Trophoblast cell (in vitro differentiated cells and primary cell): ENCODE data around the gene NFIB.

Source experiments
- DNase-seq, 2 donors: peaks; one replicate each; pipeline ENCODE4 v3.0.0-alpha.2; 2016
- H2AFZ ChIP-seq: 2 replicates; pipeline ENCODE4 v1.6.1; 2013; ENCODE audit warnings: low read length, moderate library complexity, mild to moderate bottlenecking; ENCODE audit not compliant: insufficient read depth, poor library complexity
- H2AK5ac ChIP-seq: 2 replicates; pipeline ENCODE4 v1.6.1; 2013; ENCODE audit warnings: mild to moderate bottlenecking, low read length
- H2BK120ac ChIP-seq: 2 replicates; pipeline ENCODE4 v1.6.1; 2013; ENCODE audit warnings: low read length, mild to moderate bottlenecking, moderate library complexity; ENCODE audit not compliant: insufficient read depth, poor library complexity
- H2BK12ac ChIP-seq: 2 replicates; pipeline ENCODE4 v1.6.1; 2013; ENCODE audit warnings: mild to moderate bottlenecking, low read length, moderate library complexity
- H2BK5ac ChIP-seq: 2 replicates; pipeline ENCODE4 v1.6.1; 2013; ENCODE audit warnings: low read length, low read depth, moderate library complexity, mild to moderate bottlenecking; ENCODE audit not compliant: poor library complexity
- H3K14ac ChIP-seq: 2 replicates; pipeline ENCODE4 v1.6.1; 2013; ENCODE audit warnings: mild to moderate bottlenecking, low read length
- H3K18ac ChIP-seq: 2 replicates; pipeline ENCODE4 v1.6.1; 2013; ENCODE audit warnings: mild to moderate bottlenecking, low read length
- H3K23ac ChIP-seq: 2 replicates; pipeline ENCODE4 v1.6.1; 2013; ENCODE audit warnings: low read length
- H3K27ac ChIP-seq: 2 replicates; pipeline ENCODE4 v1.5.1; 2013; ENCODE audit warnings: low read depth, mild to moderate bottlenecking, inconsistent platforms, low read length, moderate library complexity
- H3K27me3 ChIP-seq: 2 replicates; pipeline ENCODE4 v1.6.1; 2013; ENCODE audit warnings: inconsistent platforms, mild to moderate bottlenecking, low read length, moderate library complexity; ENCODE audit not compliant: insufficient read depth
- H3K36me3 ChIP-seq, 2 experiments: 1 replicate in 1 of 2; 2 replicates in 1 of 2; pipeline ENCODE4 v1.6.1; 2013; ENCODE audit warnings: low read length in 2 of 2, mild to moderate bottlenecking in 2 of 2, moderate library complexity in 1 of 2; ENCODE audit not compliant: insufficient read depth in 2 of 2, control insufficient read depth in 1 of 2
- H3K4ac ChIP-seq: 2 replicates; pipeline ENCODE4 v1.6.1; 2013; ENCODE audit warnings: low read depth, mild to moderate bottlenecking, low read length, moderate library complexity
- H3K4me1 ChIP-seq, 2 experiments: 1 replicate in 1 of 2; 2 replicates in 1 of 2; pipeline ENCODE4 v1.6.1; 2013; ENCODE audit warnings: low read length in 2 of 2, mild to moderate bottlenecking in 2 of 2, moderate library complexity in 1 of 2; ENCODE audit not compliant: insufficient read depth in 2 of 2, control insufficient read depth in 1 of 2
- H3K4me2 ChIP-seq: 2 replicates; pipeline ENCODE4 v1.6.1; 2013; ENCODE audit warnings: inconsistent platforms, mild to moderate bottlenecking, low read length, moderate library complexity
- H3K4me3 ChIP-seq: 2 replicates; pipeline ENCODE4 v1.5.1; 2013; ENCODE audit warnings: mild to moderate bottlenecking, low read depth, low read length, inconsistent platforms
- H3K79me1 ChIP-seq: one replicate; pipeline ENCODE4 v1.6.1; 2013; ENCODE audit warnings: low read length
- H3K79me2 ChIP-seq: 2 replicates; pipeline ENCODE4 v1.6.1; 2013; ENCODE audit warnings: low read length, mild to moderate bottlenecking; ENCODE audit not compliant: control insufficient read depth, insufficient read depth, poor library complexity
- H3K9ac ChIP-seq: 2 replicates; pipeline ENCODE4 v1.6.1; 2013; ENCODE audit warnings: mild to moderate bottlenecking, low read length
- H3K9me3 ChIP-seq: 2 replicates; pipeline ENCODE4 v1.6.1; 2013; ENCODE audit warnings: low read depth, mild to moderate bottlenecking, control low read depth, inconsistent platforms, low read length; ENCODE audit not compliant: insufficient read depth
- H4K12ac ChIP-seq: 2 replicates; pipeline ENCODE4 v1.6.1; 2013; ENCODE audit warnings: low read depth, mild to moderate bottlenecking, low read length, moderate library complexity
- H4K8ac ChIP-seq: 2 replicates; pipeline ENCODE4 v1.6.1; 2013; ENCODE audit warnings: low read depth, mild to moderate bottlenecking, low read length, moderate library complexity
- H4K91ac ChIP-seq: one replicate; pipeline ENCODE4 v1.6.1; 2013; ENCODE audit warnings: low read depth, mild to moderate bottlenecking, low read length, moderate library complexity
- WGBS: extraction: QIAGEN DNeasy Blood & Tissue Kit; methylation state at CpG from one replicate; pipeline ENCODE4 v1.1.7; 2013; ENCODE audit warnings: missing lambda C conversion rate; ENCODE audit not compliant: insufficient read length, insufficient coverage; ENCODE audit errors: extremely low coverage; 5-methylcytosine and 5-hydroxymethylcytosine counted together

Gene NFIB

GRCh38 chr9:14269916-14270315 is 44.0 kb downstream of the NFIB start:
- Histone ChIP-seq H4K91ac (no peak overlapping the region), H3K4me1 (peaks cover 0 to 6% of the 10 kb centered on the region in 2 experiments)

GRCh38 chr9:14263707-14264483 is 50.0 kb downstream of the NFIB start:
- Histone ChIP-seq H2BK120ac (no peak overlapping the region), H3K79me2 (no peaks in the 10 kb centered on the region), H3K9me3 (no peaks in the 10 kb centered on the region), H4K8ac (no peak overlapping the region), H3K18ac (no peak overlapping the region), H2AFZ (no peak overlapping the region), H2BK5ac (no peak overlapping the region), H3K9ac (no peak overlapping the region), H2AK5ac (no peak overlapping the region), H3K4me3 (no peak overlapping the region), H3K23ac (no peak overlapping the region), H3K27ac (no peak overlapping the region), H2BK12ac (no peak overlapping the region), H3K79me1 (no peaks in the 10 kb centered on the region), H3K4ac (no peak overlapping the region), H4K91ac (no peak overlapping the region), H4K12ac (no peak overlapping the region), H3K27me3 (no peaks in the 10 kb centered on the region), H3K4me2 (no peak overlapping the region), H3K4me1 (no peaks in the 10 kb centered on the region), H3K14ac (no peak overlapping the region), H3K36me3 (no peaks in the 10 kb centered on the region)
- no CpG with 5 or more reads among the region's 7 CpGs for WGBS
- DNase-seq = no peak

More at GRCh38 chr9:14269916-14270315, 44.0 kb downstream of the NFIB start:
- no peak overlapping the region for H2AK5ac ChIP-seq
- no peak overlapping the region for H2BK120ac ChIP-seq
- no peak overlapping the region for H3K4ac ChIP-seq
- no peak overlapping the region for H2BK5ac ChIP-seq
- H3K9me3 ChIP-seq = no peaks in the 10 kb centered on the region
- H4K8ac ChIP-seq = no peak overlapping the region
- no peak overlapping the region for H3K4me2 ChIP-seq
- no peak overlapping the region for H3K4me3 ChIP-seq
- DNase-seq = no peak
- no peak overlapping the region for H4K12ac ChIP-seq
- no peak overlapping the region for H3K23ac ChIP-seq
- H3K79me1 ChIP-seq = peaks cover under 1% of the 10 kb centered on the region
- H3K14ac ChIP-seq = no peak overlapping the region
- H3K79me2 ChIP-seq = no peaks in the 10 kb centered on the region
- H2BK12ac ChIP-seq = no peak overlapping the region
- H3K36me3 ChIP-seq = no peaks in the 10 kb centered on the region
- H3K9ac ChIP-seq = no peak overlapping the region
- H2AFZ ChIP-seq = no peak overlapping the region
- no peak overlapping the region for H3K18ac ChIP-seq
- no peaks in the 10 kb centered on the region for H3K27me3 ChIP-seq
- H3K27ac ChIP-seq = no peak overlapping the region

GRCh38 chr9:14262827-14263226 is 51.1 kb downstream of the NFIB start:
- Histone ChIP-seq H3K4me3 (no peak overlapping the region), H4K8ac (no peak overlapping the region), H3K18ac (no peak overlapping the region), H3K9me3 (no peaks in the 10 kb centered on the region), H2AK5ac (no peak overlapping the region), H2BK5ac (no peak overlapping the region), H3K4me2 (no peak overlapping the region), H4K12ac (no peak overlapping the region), H3K79me2 (no peaks in the 10 kb centered on the region), H3K9ac (no peak overlapping the region), H3K23ac (no peak overlapping the region), H3K14ac (no peak overlapping the region), H4K91ac (no peak overlapping the region), H3K36me3 (no peaks in the 10 kb centered on the region), H2AFZ (no peak overlapping the region), H3K27me3 (no peaks in the 10 kb centered on the region), H3K4me1 (no peaks in the 10 kb centered on the region), H3K27ac (no peak overlapping the region), H2BK120ac (no peak overlapping the region), H3K4ac (no peak overlapping the region), H3K79me1 (no peaks in the 10 kb centered on the region), H2BK12ac (no peak overlapping the region)
- whole genome bisulfite sequencing = no CpG with 5 or more reads among the region's 2 CpGs
- no peak for DNase-seq

GRCh38 chr9:14261616-14262015 is 52.3 kb downstream of the NFIB start:
- Histone ChIP-seq H2AFZ (no peak overlapping the region), H3K79me1 (no peaks in the 10 kb centered on the region), H4K8ac (no peak overlapping the region), H3K18ac (no peak overlapping the region), H2BK120ac (no peak overlapping the region), H3K9me3 (no peaks in the 10 kb centered on the region), H3K36me3 (no peaks in the 10 kb centered on the region), H3K27me3 (no peaks in the 10 kb centered on the region), H3K27ac (no peak overlapping the region), H4K91ac (no peak overlapping the region), H3K23ac (no peak overlapping the region), H3K14ac (no peak overlapping the region), H4K12ac (no peak overlapping the region), H3K4ac (no peak overlapping the region), H3K9ac (no peak overlapping the region), H2BK12ac (no peak overlapping the region), H3K4me3 (no peak overlapping the region), H3K4me1 (no peaks in the 10 kb centered on the region), H2BK5ac (no peak overlapping the region), H3K79me2 (no peaks in the 10 kb centered on the region), H3K4me2 (no peak overlapping the region), H2AK5ac (no peak overlapping the region)
- no peak for DNase-seq
- WGBS = no CpG with 5 or more reads among the region's 2 CpGs
